DLD1 (cell line): ENCODE data around the gene SLIT1.

Experiments
- in situ Hi-C: cut with HindIII; loops from 2 replicates; pipeline ENCODE4 v1.10.0; 2017; ENCODE audit warnings: low sequenced_read_pairs

The SLIT1 gene

DNA sequence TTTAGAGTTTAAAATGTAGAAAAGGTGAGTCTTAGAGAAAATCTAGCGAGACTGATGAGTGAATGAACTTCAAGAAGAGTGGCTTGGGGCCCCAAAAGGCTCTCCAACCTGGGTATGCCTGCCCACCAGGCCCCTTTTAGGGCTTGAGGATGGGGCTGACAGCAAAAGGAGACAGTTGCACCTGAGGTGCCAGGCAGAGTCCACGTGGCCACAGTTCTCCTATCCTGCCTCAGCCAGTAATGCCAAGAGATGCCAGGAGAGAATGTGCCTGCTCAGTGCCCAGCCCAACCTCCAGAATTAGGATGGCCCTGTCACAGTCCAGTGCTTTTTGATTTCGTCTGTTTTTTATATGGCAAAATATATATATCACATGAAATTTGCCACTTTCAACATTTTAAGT lies 156.5 kb downstream of the SLIT1 start:
- in situ Hi-C loops: no loop called here

DNA sequence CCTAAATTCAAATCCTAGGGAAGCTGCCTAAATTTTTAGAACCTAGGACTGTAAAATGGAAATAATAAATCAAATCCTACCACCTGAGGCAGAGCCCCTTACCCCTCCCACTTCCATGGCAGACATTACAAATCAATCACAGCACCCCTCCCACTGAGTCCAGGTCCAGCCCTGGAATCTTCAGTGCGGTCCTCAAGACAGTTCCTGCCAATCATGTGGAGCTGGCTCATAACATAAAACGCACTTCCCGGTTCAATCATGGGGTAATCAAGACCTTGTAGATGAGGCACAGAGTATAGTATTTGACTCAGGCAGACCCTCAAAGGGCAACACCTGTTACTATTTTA lies 157.0 kb downstream of the SLIT1 start:
- in situ Hi-C loops: no loop called here

DNA sequence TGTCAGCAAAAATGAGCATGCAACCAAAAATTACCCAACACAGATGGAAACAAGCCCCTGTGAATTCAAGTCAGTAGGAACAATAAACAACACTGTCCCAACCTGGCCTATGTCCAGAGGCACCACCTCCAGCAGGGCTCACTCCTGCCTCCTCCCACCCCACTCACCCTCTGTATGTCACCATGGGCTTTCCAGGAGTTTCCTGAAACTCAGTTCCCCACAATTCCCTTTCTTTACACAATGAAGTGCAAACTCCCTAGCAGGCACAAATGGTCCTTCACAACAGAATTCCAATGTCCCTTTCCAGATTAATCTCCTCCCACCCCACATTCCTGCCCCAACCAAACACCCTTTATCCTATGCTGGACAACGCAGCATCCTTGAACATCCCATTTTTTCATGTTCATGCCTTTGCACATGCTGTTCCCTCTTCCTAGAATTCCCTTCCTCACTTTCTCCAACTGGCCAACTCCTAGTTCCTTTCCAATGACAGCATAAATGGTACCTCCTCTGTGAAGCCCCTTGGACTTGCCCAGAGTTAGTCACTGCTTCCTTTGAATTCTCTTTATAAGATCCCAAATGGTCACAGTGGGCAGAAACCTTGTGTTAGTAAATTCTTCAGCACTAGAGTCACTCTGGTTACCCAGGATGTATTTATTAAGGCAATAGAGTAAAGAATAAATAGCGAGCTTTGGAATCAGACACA lies 157.5 kb downstream of the SLIT1 start:
- in situ Hi-C loops: no loop called here

DNA sequence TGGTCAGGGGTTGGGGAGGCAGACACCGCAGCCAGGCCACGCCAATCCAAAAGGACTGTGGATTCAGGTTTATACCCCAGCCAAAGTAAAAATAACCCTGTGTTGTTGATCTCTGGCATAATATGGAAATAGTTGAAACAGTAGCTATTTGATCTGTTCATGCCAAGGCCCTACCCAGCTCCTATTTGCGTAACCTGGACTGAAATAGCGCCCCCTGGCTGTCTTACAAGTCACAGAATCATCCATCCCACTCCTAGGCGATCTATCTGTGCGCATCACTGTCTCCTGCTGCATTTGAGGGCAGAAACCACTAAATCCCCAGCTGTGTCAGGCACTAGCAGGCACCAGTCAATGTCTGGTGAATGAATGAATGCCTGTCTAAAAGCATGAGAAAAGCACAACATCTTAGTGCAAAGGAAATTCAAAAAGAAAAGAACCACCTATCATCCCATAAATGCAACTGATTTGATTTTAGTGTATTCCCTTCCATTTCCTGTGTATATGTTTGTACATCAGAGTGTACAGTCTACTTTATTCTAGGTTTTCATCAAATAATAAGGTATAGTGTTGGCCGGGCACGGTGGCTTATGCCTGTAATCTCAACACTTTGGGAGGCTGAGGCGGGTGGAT lies 160.0 kb downstream of the SLIT1 start:
- in situ Hi-C loops: no loop called here

DNA sequence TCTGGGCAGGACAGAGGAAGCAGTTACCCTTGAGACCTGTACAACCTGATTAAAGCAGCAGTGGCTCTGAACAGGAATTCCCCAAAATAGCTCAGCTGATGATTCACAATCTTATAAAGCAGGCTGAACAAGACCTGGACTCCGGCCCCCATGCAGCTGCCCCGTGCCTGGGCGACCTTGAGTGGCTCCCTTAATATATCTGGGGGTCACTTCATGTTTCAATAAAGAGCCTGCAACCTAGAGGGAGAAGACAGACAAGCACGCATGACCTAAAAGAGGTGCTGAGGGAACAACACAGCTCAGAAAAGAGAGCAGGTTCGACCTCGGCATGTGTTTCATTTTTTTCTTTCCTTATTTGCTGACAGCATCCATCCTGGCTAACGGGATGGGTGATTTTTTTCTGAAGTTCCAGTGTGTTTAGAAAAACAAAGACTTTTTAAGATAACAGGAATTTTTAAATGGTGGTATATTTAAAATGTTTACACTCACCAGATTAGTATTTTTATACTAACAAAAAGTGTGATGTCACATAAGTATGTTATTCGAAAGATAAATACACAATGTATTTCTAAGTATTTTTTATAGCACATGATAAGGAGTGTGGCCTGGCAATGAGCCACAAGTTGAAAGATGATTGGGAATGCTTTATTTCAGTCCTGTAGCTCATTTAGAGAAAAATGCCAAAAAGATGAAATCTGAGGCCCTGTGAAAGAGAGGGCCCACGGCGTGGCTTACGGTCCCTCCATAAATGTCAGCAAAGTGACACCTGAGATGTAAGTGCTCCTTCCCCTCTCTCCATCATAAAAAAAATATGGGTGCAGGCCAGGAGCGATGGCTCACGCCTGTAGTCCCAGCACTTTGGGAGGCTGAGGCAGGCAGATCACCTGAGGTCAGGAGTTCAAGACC lies 161.3 kb downstream of the SLIT1 start:
- in situ Hi-C loops: no loop called here

DNA sequence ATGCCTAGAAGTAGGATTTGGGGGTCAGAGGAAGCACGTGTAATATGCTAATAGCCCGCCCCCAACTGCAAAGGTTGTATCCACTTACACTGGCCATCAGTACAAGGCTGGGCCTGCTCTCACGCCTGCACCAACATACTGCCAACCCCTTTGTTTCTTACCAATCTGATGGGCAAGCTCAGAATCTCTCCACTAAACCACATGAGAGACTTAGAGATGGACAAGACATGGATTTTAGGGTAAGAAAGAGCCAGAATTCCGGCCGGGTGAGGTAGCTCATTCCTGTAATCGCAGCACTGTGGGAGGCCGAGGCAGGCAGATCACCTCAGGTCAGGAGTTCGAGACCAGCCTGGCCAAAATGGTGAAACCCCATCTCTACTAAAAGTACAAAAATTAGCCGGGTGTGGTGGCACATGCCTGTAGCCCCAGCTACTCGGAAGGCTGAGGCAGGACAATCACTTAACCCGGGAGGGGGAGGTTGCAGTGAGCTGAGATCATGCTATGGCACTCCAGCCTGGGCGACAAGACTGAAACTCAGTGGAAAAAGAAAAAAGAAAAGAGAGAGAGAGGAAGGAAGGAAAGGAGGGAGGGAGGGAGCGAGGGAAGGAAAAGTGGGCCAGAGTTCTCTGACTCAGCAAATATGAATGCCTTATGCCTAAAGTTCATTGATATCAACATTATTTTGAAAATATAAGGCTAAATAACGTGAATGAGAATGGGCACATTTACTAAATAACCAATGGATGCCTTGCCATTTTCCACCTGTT lies 162.2 kb downstream of the SLIT1 start:
- in situ Hi-C loops: no loop called here

DNA sequence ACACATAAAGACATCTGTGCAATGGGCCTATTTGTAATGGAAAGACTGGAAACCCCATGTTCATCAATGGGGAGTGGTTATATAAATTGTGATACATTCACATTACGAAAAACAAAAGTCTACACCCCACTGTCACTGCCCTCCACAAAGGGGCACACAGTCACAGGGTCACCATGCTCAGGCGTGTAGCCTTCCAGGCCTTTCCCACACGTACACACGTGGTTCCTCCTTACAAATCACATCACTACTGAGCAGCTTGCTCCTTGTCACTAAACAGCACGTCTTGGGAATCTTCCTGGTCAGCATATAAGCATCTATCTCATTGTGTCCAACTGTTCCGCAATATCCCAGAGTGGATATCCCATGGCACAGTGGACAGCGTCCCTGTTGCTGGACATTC lies 163.1 kb downstream of the SLIT1 start:
- in situ Hi-C loops: no loop called here

DNA sequence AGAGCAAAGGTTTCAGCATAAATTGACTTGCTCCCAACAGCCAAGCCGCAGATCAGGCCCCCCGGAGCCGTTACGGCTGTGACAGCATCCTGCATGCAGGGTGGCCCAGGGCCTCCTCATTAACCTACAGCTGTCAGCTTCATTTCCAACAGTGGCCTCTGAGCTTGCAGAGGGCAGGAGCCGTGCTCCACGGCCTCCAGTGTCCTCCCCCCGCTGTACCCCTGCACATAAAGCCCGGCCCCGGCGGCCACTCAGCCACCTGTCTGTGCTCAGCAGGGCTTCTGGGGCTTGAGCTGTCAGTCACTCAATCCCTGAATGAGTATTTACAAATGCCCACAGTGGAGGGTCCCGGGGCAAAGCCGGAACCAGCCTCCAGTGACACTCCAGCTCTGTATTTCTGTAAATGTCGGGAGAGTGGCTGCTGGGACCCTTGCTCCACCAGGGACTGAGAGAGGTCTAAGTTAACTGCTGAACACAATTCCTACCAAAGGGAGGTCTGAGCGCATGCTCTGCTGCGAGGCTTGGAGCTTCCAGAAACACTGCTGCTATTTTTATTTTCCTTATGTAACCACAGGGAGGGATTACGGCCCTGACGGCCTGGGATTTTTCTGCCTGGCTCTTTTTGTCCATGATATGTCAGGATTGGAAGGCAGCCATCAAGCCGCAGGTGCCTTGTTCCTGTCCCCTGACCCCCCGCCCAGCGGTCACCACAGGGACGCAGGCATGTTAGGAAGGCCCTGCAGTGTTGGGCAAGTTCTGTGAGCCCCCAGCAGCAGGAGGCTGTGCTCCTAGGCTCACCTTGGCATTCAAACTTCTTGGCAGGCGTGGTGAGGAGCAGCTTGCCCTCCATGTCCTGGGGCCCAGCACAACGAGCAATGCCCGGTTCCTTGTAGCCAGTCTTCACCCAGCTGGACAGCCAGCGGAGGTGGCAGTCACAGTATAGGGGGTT lies 165.0 kb downstream of the SLIT1 start:
- in situ Hi-C loops: no loop called here

DNA sequence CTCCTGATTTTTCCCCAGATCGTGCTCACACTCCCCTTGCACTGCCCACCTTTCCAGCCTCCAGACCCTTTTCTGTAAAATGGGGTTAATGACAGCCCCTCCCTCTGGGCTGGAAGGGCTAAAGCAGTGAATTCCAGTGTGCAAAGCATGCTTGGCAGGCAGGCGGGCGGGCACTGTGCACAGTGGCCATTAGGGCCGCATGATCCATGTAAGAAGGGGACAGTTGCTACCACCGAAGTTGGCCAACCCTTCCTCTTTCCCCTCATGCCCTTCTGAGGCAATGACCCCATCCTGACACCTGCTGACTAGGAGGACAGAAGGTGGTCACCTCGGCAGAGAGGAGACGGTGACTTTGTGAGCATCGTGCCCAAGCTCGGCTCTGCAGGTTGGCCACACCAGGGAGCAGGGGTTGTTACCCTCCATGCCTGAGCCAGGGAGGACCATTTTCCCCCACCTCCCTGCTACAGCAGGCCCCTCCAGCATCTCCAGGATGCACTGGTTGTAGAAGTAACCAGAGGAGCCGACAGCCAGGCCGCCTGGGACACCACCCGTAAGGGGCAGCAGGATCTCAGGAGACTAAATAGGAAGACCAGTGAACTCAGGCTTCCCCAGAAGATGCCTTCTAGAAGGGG lies 166.4 kb downstream of the SLIT1 start:
- in situ Hi-C loops: no loop called here

DNA sequence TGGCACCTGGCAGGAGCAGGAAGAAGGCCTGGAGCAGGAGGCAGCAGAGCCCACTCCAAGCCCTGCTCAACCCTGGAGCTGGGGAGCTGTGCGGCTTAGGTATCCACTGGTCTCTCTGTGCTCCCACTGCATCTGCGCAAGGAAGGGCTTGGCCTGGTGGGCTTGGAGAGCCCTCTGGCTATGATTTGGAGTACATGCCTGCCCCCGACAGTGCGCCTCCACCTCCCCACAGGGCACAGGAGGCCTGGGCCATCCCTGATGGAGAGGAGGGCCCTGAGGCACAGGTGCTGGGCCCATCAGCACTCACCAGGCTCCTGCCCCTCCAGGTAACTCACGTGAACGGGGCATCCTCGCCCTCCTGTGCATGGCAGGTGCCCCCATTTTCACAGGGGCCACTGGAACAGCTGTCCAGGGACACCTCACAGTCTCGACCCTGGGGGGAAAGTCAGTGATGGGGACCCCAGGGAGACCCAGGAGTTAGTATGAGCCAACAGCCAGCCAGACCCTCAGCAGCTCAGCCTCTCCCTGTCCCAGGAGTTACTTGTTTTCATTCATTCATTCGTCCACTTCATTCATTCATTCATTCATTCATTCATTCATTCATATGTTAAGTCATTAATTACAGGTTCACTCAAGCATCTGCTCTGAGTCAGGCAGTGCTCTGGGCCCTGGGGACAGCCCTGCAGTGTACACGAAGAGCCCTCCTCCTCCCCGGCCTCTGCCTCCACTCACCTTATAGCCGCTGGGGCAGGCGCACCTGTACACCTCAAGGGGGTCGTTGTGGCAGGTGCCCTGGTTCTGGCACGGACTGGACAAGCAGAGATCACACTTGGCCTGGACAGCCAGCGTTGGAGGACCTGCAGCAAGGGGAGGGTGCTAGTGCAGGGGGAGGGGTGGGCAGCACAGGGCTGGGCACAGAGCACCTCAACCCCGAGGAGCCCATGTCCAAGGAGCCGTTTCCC lies 167.2 kb downstream of the SLIT1 start:
- in situ Hi-C loops: no loop called here

DNA sequence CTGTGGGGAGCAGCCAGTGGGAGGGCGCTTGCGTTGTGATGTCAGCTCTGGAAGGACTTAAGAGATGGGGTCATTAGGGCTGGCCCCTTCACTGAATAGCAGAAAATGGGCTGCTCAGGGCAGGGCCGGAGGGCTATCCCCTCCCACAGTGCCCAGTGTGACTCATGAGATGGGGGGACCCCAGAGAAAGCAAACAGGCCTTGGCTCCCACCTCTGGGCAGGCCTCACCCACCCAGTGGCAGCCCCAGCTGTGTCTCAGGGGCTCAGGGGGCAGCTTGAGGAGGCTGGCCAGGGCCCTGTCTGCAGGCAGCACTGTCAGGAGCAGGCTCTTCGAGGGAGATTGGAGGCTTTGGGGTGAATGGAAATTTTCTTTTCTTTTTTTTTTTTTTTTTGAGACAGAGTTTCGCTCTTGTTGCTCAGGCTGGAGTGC lies 168.3 kb downstream of the SLIT1 start:
- in situ Hi-C loops: no loop called here

DNA sequence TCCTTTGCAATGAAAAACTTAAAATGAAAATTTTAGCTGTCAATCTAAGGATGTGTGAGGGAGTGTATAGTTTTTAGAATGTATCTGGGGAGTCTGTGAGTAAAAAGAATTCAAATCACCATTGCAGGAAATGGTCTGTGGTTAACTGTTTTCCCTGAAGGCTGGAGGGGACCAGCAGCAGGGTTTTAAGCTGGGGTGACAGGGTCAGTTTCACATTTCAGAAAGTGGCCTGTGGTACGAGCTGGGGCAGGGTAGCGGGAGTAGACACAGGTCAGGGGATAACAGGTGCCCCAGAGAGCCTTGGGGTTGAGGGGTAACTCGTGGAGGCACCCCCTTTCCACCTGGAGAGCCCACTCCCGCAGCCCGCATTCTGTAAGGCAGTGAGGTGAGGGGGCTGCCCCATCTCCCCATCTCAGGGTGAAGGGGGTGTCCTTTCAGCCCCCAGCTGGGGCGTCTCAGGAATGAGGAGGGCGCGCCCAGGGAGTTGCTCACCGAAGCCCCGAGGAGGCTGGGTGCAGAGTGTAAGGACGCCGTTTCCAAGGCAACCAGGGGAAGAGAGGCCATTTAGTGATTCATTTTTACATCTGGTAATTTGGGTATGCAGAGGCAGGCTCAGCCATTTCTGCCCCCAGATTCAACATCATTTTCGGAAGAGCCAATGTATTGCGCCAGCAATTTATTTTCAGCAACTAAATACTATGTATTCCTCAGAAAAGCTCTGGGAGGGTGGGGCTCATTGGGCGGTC lies 168.9 kb downstream of the SLIT1 start:
- in situ Hi-C loops: no loop called here

DNA sequence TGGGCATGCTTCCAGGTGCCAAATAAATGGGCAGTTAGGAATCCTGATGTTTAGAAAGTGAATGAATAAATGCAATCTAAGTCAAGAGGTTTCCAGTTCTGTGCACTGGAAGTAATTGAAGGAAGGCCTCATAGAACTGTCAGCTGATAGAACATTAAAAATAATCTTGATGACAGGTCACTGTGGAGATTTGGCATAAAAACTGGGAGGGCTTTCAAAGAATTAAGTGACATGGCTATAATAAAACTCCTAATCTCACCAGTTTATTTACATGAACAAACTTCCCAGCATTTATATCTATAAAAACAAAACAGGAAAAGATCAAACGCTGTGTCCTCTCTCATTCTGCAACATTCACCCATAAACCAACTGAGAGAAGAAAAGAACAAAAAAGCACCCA lies 170.5 kb downstream of the SLIT1 start:
- in situ Hi-C loops: no loop called here

DNA sequence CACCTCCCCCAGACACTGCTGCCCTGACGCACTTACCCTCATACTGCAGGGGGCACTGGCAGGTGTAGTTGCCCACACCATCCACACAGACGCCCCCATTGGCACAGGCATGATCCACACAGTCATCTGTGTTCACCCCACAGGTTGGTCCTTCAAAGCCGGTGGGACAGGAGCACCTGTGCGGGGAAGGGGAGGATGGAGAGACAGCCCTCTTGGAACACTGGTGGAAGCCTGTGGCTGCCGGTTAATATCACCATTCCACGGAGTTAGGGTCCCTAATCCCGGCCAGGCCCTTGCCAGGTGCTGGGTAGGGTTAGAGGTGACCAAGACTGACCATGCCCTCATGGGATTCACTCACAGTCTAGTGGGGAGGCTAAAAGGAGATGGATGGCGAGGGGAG lies 171.8 kb downstream of the SLIT1 start:
- in situ Hi-C loops: no loop called here

DNA sequence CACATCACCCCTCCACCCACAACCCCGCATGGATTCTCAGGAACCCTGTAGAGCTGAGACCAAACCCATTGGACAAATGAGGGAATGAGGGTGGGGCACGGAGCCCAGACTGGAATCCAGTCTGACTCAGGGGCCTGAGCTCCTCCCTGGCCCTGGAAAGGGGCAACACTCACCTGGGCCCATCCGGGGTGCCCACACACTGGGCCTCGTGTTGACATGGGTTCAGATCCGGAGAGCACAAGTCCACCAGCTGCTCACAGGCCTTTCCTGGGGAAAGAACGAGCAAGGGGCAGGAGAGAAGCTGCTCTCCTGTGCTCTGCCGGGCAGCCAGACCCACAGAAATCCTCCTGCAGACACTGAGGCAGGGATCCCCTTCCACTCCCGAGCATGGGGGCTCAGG lies 172.2 kb downstream of the SLIT1 start:
- in situ Hi-C loops: no loop called here

DNA sequence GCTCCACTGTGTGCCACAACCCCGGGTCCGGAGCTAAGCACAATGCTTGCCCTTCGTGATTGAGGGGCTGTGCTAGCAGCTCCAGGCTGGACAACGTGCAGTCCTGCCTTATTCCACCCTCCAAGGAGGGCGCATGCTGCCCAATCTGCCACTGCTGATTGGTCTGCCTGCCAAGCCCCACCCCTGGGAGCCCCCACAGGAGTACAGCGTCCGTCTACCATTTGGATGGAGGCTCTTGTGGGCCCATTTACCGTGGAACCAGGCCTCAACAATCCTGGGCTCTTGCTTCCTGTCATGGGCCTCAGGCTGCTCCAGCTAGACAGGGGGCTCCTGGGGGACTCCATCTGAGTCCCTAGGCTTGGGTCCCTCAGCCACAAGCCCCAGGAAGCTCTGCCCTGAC lies 173.3 kb downstream of the SLIT1 start:
- in situ Hi-C loops: no loop called here

DNA sequence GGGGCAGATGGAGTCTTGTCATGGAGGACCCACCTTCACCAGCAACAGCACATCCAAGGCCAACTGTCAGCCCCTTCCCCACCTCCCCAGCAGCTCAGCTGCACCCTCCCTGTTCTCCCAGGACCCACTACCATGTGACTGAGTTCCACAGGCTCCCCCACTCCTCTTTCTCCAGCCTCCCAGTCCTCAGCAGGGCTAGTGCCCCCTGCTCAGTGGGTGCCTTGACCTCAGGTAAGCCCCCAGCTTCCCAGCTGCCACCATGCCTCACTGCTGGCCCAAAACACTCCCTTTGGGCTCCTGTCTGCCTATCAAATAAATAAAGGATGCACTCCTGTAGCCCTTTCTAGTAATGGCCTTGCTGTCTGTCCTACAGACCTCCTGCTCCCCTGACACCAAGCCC lies 174.4 kb downstream of the SLIT1 start:
- in situ Hi-C loops: no loop called here

DNA sequence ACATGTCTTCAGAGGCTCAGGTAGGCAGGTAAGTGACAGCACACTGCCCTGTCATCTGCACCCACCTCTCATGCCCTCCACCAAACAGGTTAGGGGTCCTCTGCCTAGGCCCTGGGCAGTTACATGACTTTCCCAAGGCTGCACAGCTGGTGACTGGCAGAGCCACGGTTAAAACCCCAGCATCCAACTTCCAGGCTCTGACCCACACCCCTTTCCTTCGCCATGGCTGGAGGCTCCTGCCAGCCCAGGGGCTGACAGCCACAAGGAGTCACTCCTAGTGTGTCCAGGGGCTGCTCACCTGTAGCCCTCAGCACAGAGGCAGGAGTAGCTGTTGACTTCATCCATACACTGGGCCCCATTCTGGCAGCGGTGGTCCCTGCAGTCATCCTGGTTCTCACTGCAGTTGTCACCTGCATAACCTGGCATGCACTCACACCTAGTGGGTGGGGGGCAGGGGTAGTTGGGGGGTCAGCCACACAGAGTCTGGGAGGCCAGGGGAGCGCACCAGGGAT lies 175.0 kb downstream of the SLIT1 start:
- in situ Hi-C loops: no loop called here
